ENCODE results near the gene FLNC. TPM values are rescaled to one million over a fixed set of nuclear protein-coding genes. Genes with fewer than 3 reads are reported as not detected.

Gene FLNC
- total RNA-seq, 2 donors from 2014 or later = 0.02 to 0.07 TPM

GRCh38 chr7:128794020-128794419 is 36.2 kb upstream of the FLNC start:
- Mint-ChIP-seq H3K36me3 (ENCODE audit: insufficient read depth in 2 of 2) (peaks cover 0 to 2% of the 10 kb centered on the region in 2 donors), H3K27me3 (ENCODE audit: low read depth) (peaks cover 15% of the 10 kb centered on the region), H3K9me3 (no peaks in the 10 kb centered on the region), H3K4me3 (no peak overlapping the region), H3K27ac (no peak overlapping the region), H3K4me1 (ENCODE audit: low read depth) (peaks cover 11% of the 10 kb centered on the region)
- no peak for ATAC-seq (replicated peaks in 1 of 2)
- peak; percentile 29 to 45 for DNase-seq

GRCh38 chr7:128794436-128794835 is 35.8 kb upstream of the FLNC start:
- DNase-seq = no peak
- no peak for ATAC-seq (replicated peaks in 1 of 2)
- H3K27ac Mint-ChIP-seq = no peak overlapping the region
- H3K27me3 Mint-ChIP-seq (ENCODE audit: low read depth) = peaks cover 11% of the 10 kb centered on the region
- H3K4me1 Mint-ChIP-seq (ENCODE audit: low read depth) = peaks cover 11% of the 10 kb centered on the region
- no peaks in the 10 kb centered on the region for H3K9me3 Mint-ChIP-seq
- H3K4me3 Mint-ChIP-seq = no peak overlapping the region
- peaks cover 0 to 2% of the 10 kb centered on the region in 2 donors for H3K36me3 Mint-ChIP-seq (ENCODE audit: insufficient read depth in 2 of 2)

- H3K4me1 Mint-ChIP-seq (ENCODE audit: low read depth) = peaks cover 11% of the 10 kb centered on the region
- peaks cover 0 to 2% of the 10 kb centered on the region in 2 donors for H3K36me3 Mint-ChIP-seq (ENCODE audit: insufficient read depth in 2 of 2)
- ATAC-seq (replicated peaks in 1 of 2) (no peak), DNase-seq (no peak)
- H3K27me3 Mint-ChIP-seq (ENCODE audit: low read depth) = peaks cover 4% of the 10 kb centered on the region
- H3K9me3 Mint-ChIP-seq = no peaks in the 10 kb centered on the region
- H3K27ac Mint-ChIP-seq = no peak overlapping the region
- H3K4me3 Mint-ChIP-seq = no peak overlapping the region
Measured at GRCh38 chr7:128795129-128795528, 35.1 kb upstream of the FLNC start.

- DNase-seq (no peak), ATAC-seq (replicated peaks in 1 of 2) (no peak)
- Mint-ChIP-seq H3K27me3 (ENCODE audit: low read depth) (no peaks in the 10 kb centered on the region), H3K9me3 (no peaks in the 10 kb centered on the region), H3K36me3 (ENCODE audit: insufficient read depth in 2 of 2) (peaks cover 0 to 2% of the 10 kb centered on the region in 2 donors), H3K4me3 (no peak overlapping the region), H3K4me1 (ENCODE audit: low read depth) (peaks cover 8% of the 10 kb centered on the region), H3K27ac (no peak overlapping the region)
Measured at GRCh38 chr7:128796327-128796726, 33.9 kb upstream of the FLNC start.

GRCh38 chr7:128799451-128799850 is 30.8 kb upstream of the FLNC start:
- H3K27me3 Mint-ChIP-seq (ENCODE audit: low read depth) = no peaks in the 10 kb centered on the region
- no peak overlapping the region for H3K4me3 Mint-ChIP-seq
- no peak for ATAC-seq (replicated peaks in 1 of 2)

GRCh38 chr7:128800567-128800966 is 29.6 kb upstream of the FLNC start:
- H3K27ac Mint-ChIP-seq = no peak overlapping the region
- H3K36me3 Mint-ChIP-seq (ENCODE audit: insufficient read depth in 2 of 2) = peaks cover 0 to 2% of the 10 kb centered on the region in 2 donors
- DNase-seq (no peak), ATAC-seq (replicated peaks in 1 of 2) (peak; percentile 69 to 86)
- no peaks in the 10 kb centered on the region for H3K9me3 Mint-ChIP-seq
- no peaks in the 10 kb centered on the region for H3K27me3 Mint-ChIP-seq (ENCODE audit: low read depth)
- H3K4me1 Mint-ChIP-seq (ENCODE audit: low read depth) = no peaks in the 10 kb centered on the region
- H3K4me3 Mint-ChIP-seq = no peak overlapping the region

More at GRCh38 chr7:128799451-128799850, 30.8 kb upstream of the FLNC start:
- Mint-ChIP-seq H3K4me1 (ENCODE audit: low read depth) (no peaks in the 10 kb centered on the region), H3K27ac (no peak overlapping the region), H3K36me3 (ENCODE audit: insufficient read depth in 2 of 2) (peaks cover 0 to 2% of the 10 kb centered on the region in 2 donors), H3K9me3 (no peaks in the 10 kb centered on the region)
- no peak for DNase-seq

GRCh38 chr7:128801003-128801402 is 29.2 kb upstream of the FLNC start:
- Mint-ChIP-seq H3K4me1 (ENCODE audit: low read depth) (no peaks in the 10 kb centered on the region), H3K4me3 (no peak overlapping the region), H3K27me3 (ENCODE audit: low read depth) (no peaks in the 10 kb centered on the region), H3K36me3 (ENCODE audit: insufficient read depth in 2 of 2) (peaks cover 0 to 2% of the 10 kb centered on the region in 2 donors), H3K27ac (peak overlapping the region; percentile 82), H3K9me3 (no peaks in the 10 kb centered on the region)
- ATAC-seq (replicated peaks in 1 of 2) (no peak), DNase-seq (no peak)

- Mint-ChIP-seq H3K4me1 (ENCODE audit: low read depth) (no peaks in the 10 kb centered on the region), H3K27ac (no peak overlapping the region), H3K27me3 (ENCODE audit: low read depth) (no peaks in the 10 kb centered on the region), H3K9me3 (no peaks in the 10 kb centered on the region), H3K36me3 (ENCODE audit: insufficient read depth in 2 of 2) (peaks cover 0 to 2% of the 10 kb centered on the region in 2 donors), H3K4me3 (no peak overlapping the region)
- ATAC-seq (replicated peaks in 1 of 2) (no peak), DNase-seq (no peak)
Measured at GRCh38 chr7:128801667-128802418, 28.4 kb upstream of the FLNC start.

GRCh38 chr7:128804484-128804883 is 25.7 kb upstream of the FLNC start:
- no peaks in the 10 kb centered on the region for H3K27me3 Mint-ChIP-seq (ENCODE audit: low read depth)
- no peak overlapping the region for H3K4me3 Mint-ChIP-seq
- H3K4me1 Mint-ChIP-seq (ENCODE audit: low read depth) = no peaks in the 10 kb centered on the region
- no peak overlapping the region for H3K27ac Mint-ChIP-seq
- H3K9me3 Mint-ChIP-seq = no peaks in the 10 kb centered on the region
- DNase-seq (no peak), ATAC-seq (replicated peaks in 1 of 2) (no peak)
- no peaks in the 10 kb centered on the region for H3K36me3 Mint-ChIP-seq (ENCODE audit: insufficient read depth in 2 of 2)

GRCh38 chr7:128805225-128805624 is 25.0 kb upstream of the FLNC start:
- H3K27ac Mint-ChIP-seq = no peak overlapping the region

GRCh38 chr7:128807191-128807590 is 23.0 kb upstream of the FLNC start:
- H3K4me1 Mint-ChIP-seq (ENCODE audit: low read depth) = no peaks in the 10 kb centered on the region
- H3K36me3 Mint-ChIP-seq (ENCODE audit: insufficient read depth in 2 of 2) = no peaks in the 10 kb centered on the region
- H3K4me3 Mint-ChIP-seq = no peak overlapping the region
- ATAC-seq (replicated peaks in 1 of 2) = no peak
- DNase-seq = no peak
- no peaks in the 10 kb centered on the region for H3K27me3 Mint-ChIP-seq (ENCODE audit: low read depth)
- no peak overlapping the region for H3K27ac Mint-ChIP-seq
- no peaks in the 10 kb centered on the region for H3K9me3 Mint-ChIP-seq

More at GRCh38 chr7:128805225-128805624, 25.0 kb upstream of the FLNC start:
- Mint-ChIP-seq H3K27me3 (ENCODE audit: low read depth) (no peaks in the 10 kb centered on the region), H3K4me1 (ENCODE audit: low read depth) (no peaks in the 10 kb centered on the region), H3K9me3 (no peaks in the 10 kb centered on the region), H3K36me3 (ENCODE audit: insufficient read depth in 2 of 2) (no peaks in the 10 kb centered on the region), H3K4me3 (no peak overlapping the region)
- DNase-seq = no peak
- no peak for ATAC-seq (replicated peaks in 1 of 2)

- H3K4me3 Mint-ChIP-seq = no peak overlapping the region
- H3K27me3 Mint-ChIP-seq (ENCODE audit: low read depth) = no peaks in the 10 kb centered on the region
- no peaks in the 10 kb centered on the region for H3K9me3 Mint-ChIP-seq
- no peak overlapping the region for H3K27ac Mint-ChIP-seq
- no peaks in the 10 kb centered on the region for H3K4me1 Mint-ChIP-seq (ENCODE audit: low read depth)
- DNase-seq (no peak), ATAC-seq (replicated peaks in 1 of 2) (no peak)
- no peaks in the 10 kb centered on the region for H3K36me3 Mint-ChIP-seq (ENCODE audit: insufficient read depth in 2 of 2)
Measured at GRCh38 chr7:128809363-128809762, 20.8 kb upstream of the FLNC start.

- DNase-seq = no peak
- no peaks in the 10 kb centered on the region for H3K4me1 Mint-ChIP-seq (ENCODE audit: low read depth)
Measured at GRCh38 chr7:128810473-128810872, 19.7 kb upstream of the FLNC start.

GRCh38 chr7:128810997-128811396 is 19.2 kb upstream of the FLNC start:
- Mint-ChIP-seq H3K9me3 (no peaks in the 10 kb centered on the region), H3K4me3 (no peak overlapping the region), H3K27me3 (ENCODE audit: low read depth) (no peaks in the 10 kb centered on the region), H3K36me3 (ENCODE audit: insufficient read depth in 2 of 2) (no peaks in the 10 kb centered on the region), H3K27ac (no peak overlapping the region), H3K4me1 (ENCODE audit: low read depth) (no peaks in the 10 kb centered on the region)
- DNase-seq = no peak
- no peak for ATAC-seq (replicated peaks in 1 of 2)

More at GRCh38 chr7:128810473-128810872, 19.7 kb upstream of the FLNC start:
- no peaks in the 10 kb centered on the region for H3K36me3 Mint-ChIP-seq (ENCODE audit: insufficient read depth in 2 of 2)
- H3K4me3 Mint-ChIP-seq = no peak overlapping the region
- H3K27me3 Mint-ChIP-seq (ENCODE audit: low read depth) = no peaks in the 10 kb centered on the region
- H3K9me3 Mint-ChIP-seq = no peaks in the 10 kb centered on the region
- no peak for ATAC-seq (replicated peaks in 1 of 2)
- no peak overlapping the region for H3K27ac Mint-ChIP-seq
